WTC11 (cell line): ENCODE results near the gene CIDEB.

Source experiments
- CTCF ChIP-seq: fragments of 200-600 bp; IDR thresholded peaks from 2 replicates; pipeline ENCODE4 v1.8.0; 2022; ENCODE audit warnings: antibody characterized with exemption
- SP1 ChIP-seq: sonication (generic); formaldehyde crosslinking; conservative IDR thresholded peaks from 2 replicates; pipeline ENCODE4 v1.8.1; 2022; ENCODE audit warnings: missing genetic modification reagents
- ZNF416 ChIP-seq: fragments of 250-450 bp; sonication (Bioruptor Pico); IDR thresholded peaks from 2 replicates; pipeline ENCODE4 v1.9.0; 2021; ENCODE audit warnings: mild to moderate bottlenecking, inconsistent platforms

- TF ChIP-seq CTCF: no peak
- TF ChIP-seq ZNF416 (CRISPR knock-in tag): no peak
- TF ChIP-seq SP1 (CRISPR knock-in tag): no peak
These were observed 4.2 kb upstream of the CIDEB start for GRCh38 chr14:24311837-24312615.
